HepG2 (cell line): ENCODE data around the gene ALPK3. TPM values are rescaled to one million over a fixed set of nuclear protein-coding genes. Genes with fewer than 3 reads are reported as not detected.

ENCODE experiments used
- ATAC-seq: fragments of 200-7000 bp; cut with Tn5 transposase; 3 replicates; pipeline ENCODE4 v1.9.1; 2020; ENCODE audit warnings: mild to moderate bottlenecking, moderate library complexity
- BruUV-seq: library from RNA; stranded (reverse); fragments of 400-500 nt; replicated peaks from 2 replicates; lab custom pipeline; 2021; lab: Mats Ljungman, UMichigan
- CTCF ChIA-PET: fragments of 300-600 bp; formaldehyde crosslinking; extraction: SDS; loops from one replicate; lab custom pipeline; 2021; ENCODE audit warnings: low total read pairs, inconsistent platforms, low intra/inter-chr PET ratio; lab: Yijun Ruan, JAX
- POLR2A ChIA-PET: fragments of 350-600 bp; sonication (Branson Sonifier 250); formaldehyde crosslinking; loops from one replicate; lab custom pipeline; 2020; ENCODE audit warnings: antibody characterized with exemption, inconsistent platforms; lab: Yijun Ruan, JAX
- DNase-seq: peaks from one replicate; pipeline ENCODE4 v3.0.0-alpha.2; 2015; ENCODE audit warnings: low spot score
- FAIRE-seq: peaks from 3 replicates; lab custom pipeline; 2011; peaks lifted over from hg19 to GRCh38; lab: Jason Lieb, UNC
- H2AFZ ChIP-seq: one replicate; pipeline ENCODE4 v1.6.1; 2011; ENCODE audit warnings: low read length, inconsistent platforms
- H3K27ac ChIP-seq: fragments of 300-600 bp; 3 replicates; pipeline ENCODE4 v1.8.0; 2011; ENCODE audit warnings: mixed run types, mild to moderate bottlenecking, mixed read lengths, low read length, inconsistent platforms; ENCODE audit not compliant: insufficient read depth; ENCODE audit errors: extremely low read length
- H3K27me3 ChIP-seq, 2 experiments: fragments of 200-600 bp in 1 of 2; 2 replicates in 1 of 2; 3 replicates in 1 of 2; pipeline versions ENCODE4 v1.6.0 to v1.8.0; 2011; ENCODE audit warnings: low read length in 2 of 2, mild to moderate bottlenecking in 2 of 2, moderate library complexity in 2 of 2, inconsistent platforms in 1 of 2; ENCODE audit not compliant: insufficient read depth in 2 of 2, control insufficient read depth in 1 of 2
- H3K36me3 ChIP-seq, 2 experiments: fragments of 200-600 bp in 1 of 2; replicated peaks in 1 of 2; 2 replicates in 1 of 2; 3 replicates in 1 of 2; pipeline versions ENCODE4 v1.5.1 to v1.8.0; 2011; ENCODE audit warnings: low read length in 2 of 2, inconsistent platforms in 1 of 2; ENCODE audit not compliant: insufficient read depth in 2 of 2, control insufficient read depth in 1 of 2
- H3K4me1 ChIP-seq: 2 replicates; pipeline ENCODE4 v1.5.1; 2012; ENCODE audit warnings: low read length, inconsistent platforms; ENCODE audit not compliant: insufficient read depth
- H3K4me2 ChIP-seq: 2 replicates; pipeline ENCODE4 v1.6.0; 2011; ENCODE audit warnings: low read depth, low read length, inconsistent platforms
- H3K4me3 ChIP-seq, 3 experiments: fragments of 200-600 bp in 1 of 3; sonication (generic), shearing (Covaris generic) in 1 of 3; replicated peaks in 1 of 3; 2 replicates each; pipeline ENCODE4 v1.5.1; 2011 to 2016; ENCODE audit warnings: low read length in 3 of 3, inconsistent platforms in 2 of 3, low read depth in 2 of 3, mild to moderate bottlenecking in 2 of 3, control low read depth in 1 of 3, mixed read lengths in 1 of 3; ENCODE audit not compliant: insufficient read depth in 1 of 3
- H3K79me2 ChIP-seq: one replicate; pipeline ENCODE4 v1.6.1; 2011; ENCODE audit warnings: low read length, inconsistent platforms; ENCODE audit not compliant: insufficient read depth
- H3K9ac ChIP-seq: 2 replicates; pipeline ENCODE4 v1.6.0; 2011; ENCODE audit warnings: mild to moderate bottlenecking, low read depth, low read length, inconsistent platforms; ENCODE audit not compliant: insufficient read depth
- H3K9me3 ChIP-seq: 2 replicates; pipeline ENCODE4 v1.5.1; 2012; ENCODE audit warnings: mild to moderate bottlenecking, low read length
- H4K20me1 ChIP-seq: 2 replicates; pipeline ENCODE4 v1.6.0; 2011; ENCODE audit warnings: inconsistent platforms, mild to moderate bottlenecking, low read length, moderate library complexity; ENCODE audit not compliant: insufficient read depth
- ARNTL ChIP-seq: sonication (generic); formaldehyde crosslinking; IDR thresholded peaks from 2 replicates; pipeline ENCODE4 v1.4.0; 2020; ENCODE audit warnings: mild to moderate bottlenecking, missing genetic modification reagents
- ELK4 ChIP-seq: sonication (generic); formaldehyde crosslinking; IDR thresholded peaks from 2 replicates; pipeline ENCODE4 v1.9.0; 2021; ENCODE audit warnings: missing genetic modification reagents, borderline replicate concordance
- JDP2 ChIP-seq: sonication (generic); formaldehyde crosslinking; IDR thresholded peaks from 2 replicates; pipeline ENCODE4 v1.8.1; 2022; ENCODE audit warnings: missing genetic modification reagents, borderline replicate concordance
- MAFK ChIP-seq, 2 experiments: IDR thresholded peaks in 1 of 2; conservative IDR thresholded peaks in 1 of 2; 2 replicates each; pipeline ENCODE4 v1.6.1; 2011; ENCODE audit warnings: improper control_type of control experiment in 2 of 2, low read length in 2 of 2
- NCOA1 ChIP-seq: sonication (generic); formaldehyde crosslinking; IDR thresholded peaks from 2 replicates; pipeline ENCODE4 v1.9.0; 2021; ENCODE audit warnings: missing genetic modification reagents
- NFKBIZ ChIP-seq: IDR thresholded peaks from 2 replicates; pipeline ENCODE4 v1.6.1; 2018; ENCODE audit warnings: missing genetic modification reagents, missing compliant biosample characterization
- POLR2AphosphoS2 ChIP-seq: IDR thresholded peaks from 2 replicates; pipeline ENCODE4 v1.6.1; 2011; ENCODE audit warnings: low read depth, low read length, improper control_type of control experiment
- SNRNP70 ChIP-seq: fragments of 200-400 bp; formaldehyde crosslinking; IDR thresholded peaks from 2 replicates; pipeline ENCODE4 v1.6.1; 2017; ENCODE audit warnings: mild to moderate bottlenecking, low read depth, low read length, moderate library complexity
- SRSF4 ChIP-seq: fragments of 200-400 bp; formaldehyde crosslinking; IDR thresholded peaks from one replicate; pipeline ENCODE4 v1.6.1; 2018; ENCODE audit warnings: mild to moderate bottlenecking, low read depth, low read length, moderate library complexity; ENCODE audit not compliant: poor library complexity, severe bottlenecking
- TEAD3 ChIP-seq: optimal IDR thresholded peaks from 2 replicates; pipeline ENCODE3; 2016; ENCODE audit warnings: borderline replicate concordance
- ZMYM2 ChIP-seq: sonication (generic); formaldehyde crosslinking; IDR thresholded peaks from 2 replicates; pipeline ENCODE4 v1.8.0; 2022; ENCODE audit warnings: mild to moderate bottlenecking, missing genetic modification reagents
- ZNF264 ChIP-seq: sonication (generic); formaldehyde crosslinking; IDR thresholded peaks from 2 replicates; pipeline ENCODE4 v1.4.0; 2020; ENCODE audit warnings: missing genetic modification reagents
- ZNF367 ChIP-seq: sonication (generic); formaldehyde crosslinking; IDR thresholded peaks from 2 replicates; pipeline ENCODE4 v1.4.0; 2020; ENCODE audit warnings: missing genetic modification reagents, borderline replicate concordance
- ZNF496 ChIP-seq: sonication (generic); formaldehyde crosslinking; IDR thresholded peaks from 2 replicates; pipeline ENCODE4 v1.8.1; 2023; ENCODE audit warnings: mild to moderate bottlenecking, moderate library complexity, missing genetic modification reagents; ENCODE audit not compliant: insufficient replicate concordance
- ZNF501 ChIP-seq: sonication (generic); formaldehyde crosslinking; IDR thresholded peaks from 2 replicates; pipeline ENCODE4 v1.5.1; 2020; ENCODE audit warnings: mild to moderate bottlenecking, moderate library complexity, missing genetic modification reagents
- ZNF75D ChIP-seq: sonication (generic); formaldehyde crosslinking; IDR thresholded peaks from 2 replicates; pipeline ENCODE4 v1.8.1; 2023; ENCODE audit warnings: missing genetic modification reagents, mild to moderate bottlenecking, borderline replicate concordance
- WGBS: methylation state at CpG from one replicate; pipeline ENCODE4 v1.1.6; 2017; ENCODE audit warnings: low lambda C conversion rate; 5-methylcytosine and 5-hydroxymethylcytosine counted together
- in situ Hi-C: cut with HindIII; loops from 2 replicates; pipeline ENCODE4 v1.10.0; 2017; ENCODE audit warnings: low pct_unique_long_range_greater_than_20kb; ENCODE audit not compliant: extremely low pct_ligation_motif_present
- intact Hi-C: fragments of 100-400 bp; cut with micrococcal nuclease; formaldehyde crosslinking; loops from one replicate; pipeline ENCODE4 v1.10.0; 2022; ENCODE audit not compliant: unreplicated experiment
- polyA plus RNA-seq, 8 experiments: library from polyadenylated mRNA; depleted of rRNA in 3 of 8; stranded (reverse) in 7 of 8; unstranded in 1 of 8; fragments of >200 nt; fragmentation: Illumina TruSeq in 4 of 8; extraction: Trizol in 4 of 8; gene quantifications; 2 replicates each; pipeline versions ENCODE4 v1.2.1 to v1.2.3, GENCODE V29; 2011 to 2016; ENCODE audit warnings: low read depth in 4 of 8, missing spikeins in 1 of 8, mixed read lengths in 1 of 8; ENCODE audit not compliant: insufficient read depth in 1 of 8
- total RNA-seq, 5 experiments: library from RNA; depleted of rRNA; stranded (reverse); fragments of >200 nt; fragmentation: Illumina TruSeq; extraction: Trizol; gene quantifications; 2 replicates each; pipeline ENCODE4 v1.2.3, GENCODE V29; 2016; ENCODE audit warnings: low read depth in 1 of 5
- TF ChIP-seq, protein P1 (sequence below): sonication (generic); formaldehyde crosslinking; IDR thresholded peaks from 2 replicates; pipeline ENCODE4 v1.4.0; 2020; ENCODE audit warnings: missing genetic modification reagents

The ALPK3 gene
- total and polyA plus RNA-seq, 2 of the 13 experiments (the other 11 are each of a cell fraction or from before 2014, with no cell fraction given), result 0.04 to 0.42 TPM

DNA sequence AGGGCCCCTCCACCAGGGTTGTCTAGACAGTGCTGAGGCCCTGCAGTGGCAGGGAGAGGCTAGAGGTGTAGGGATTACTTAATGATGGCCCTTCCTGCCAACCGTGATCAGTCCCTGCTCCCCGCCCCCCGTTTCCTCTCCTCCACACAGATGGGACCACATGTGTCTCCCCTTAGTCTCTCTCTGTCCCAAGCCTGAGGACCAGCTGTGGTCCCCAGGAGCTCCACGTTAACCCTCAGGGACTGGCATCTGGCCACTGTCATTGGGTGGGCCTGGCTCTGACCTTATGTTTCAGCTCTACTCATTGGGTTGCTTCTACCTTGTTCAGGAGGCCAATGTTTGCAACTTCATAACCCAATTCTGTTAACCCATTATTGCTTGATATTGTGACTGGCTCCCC is 6.0 kb upstream of the ALPK3 start:
- Histone ChIP-seq H3K27ac (no peak overlapping the region), H3K79me2 (no peaks in the 10 kb centered on the region), H3K36me3 (no peaks in the 10 kb centered on the region), H3K4me1 (peaks cover 25% of the 10 kb centered on the region), H4K20me1 (no peaks in the 10 kb centered on the region), H3K27me3 (no peaks in the 10 kb centered on the region), H3K4me3 (no peak overlapping the region), H3K9me3 (no peaks in the 10 kb centered on the region), H2AFZ (no peak overlapping the region), H3K9ac (no peak overlapping the region), H3K4me2 (no peak overlapping the region)
- FAIRE-seq (no peak), ATAC-seq (peak; percentile 48), DNase-seq (no peak)
- 80% methylated on average over 4 of the region's 4 CpGs for WGBS
- in situ Hi-C loops (no loop called here), intact Hi-C loops (loop anchor here (10.0 kb wide), 2 partner anchors 56 to 156 kb away; partner anchors contain the start of genes NMB and WDR73)
- no TSS peak for BruUV-seq
- CTCF ChIA-PET, result no interaction called here
- POLR2A ChIA-PET, result no interaction called here
- TF ChIP-seq SRSF4 (no peak), ELK4 (CRISPR knock-in tag) (no peak), JDP2 (CRISPR knock-in tag) (no peak), ZNF264 (CRISPR knock-in tag) (no peak), ZNF501 (CRISPR knock-in tag) (no peak), TEAD3 (no peak), SNRNP70 (no peak), POLR2AphosphoS2 (no peak), NFKBIZ (CRISPR knock-in tag) (no peak), ZNF496 (CRISPR knock-in tag) (no peak), NCOA1 (CRISPR knock-in tag) (no peak), ZNF367 (CRISPR knock-in tag) (no peak), ZMYM2 (no peak), ARNTL (CRISPR knock-in tag) (no peak), ZNF75D (CRISPR knock-in tag) (no peak), MAFK (conservative IDR thresholded peaks at IDR 0.05 in 1 of 2, IDR thresholded peaks at IDR 0.05 in 1 of 2; ENCODE audit: low read length in 2 of 2) (no peak)
- TF ChIP-seq, protein P1, sequence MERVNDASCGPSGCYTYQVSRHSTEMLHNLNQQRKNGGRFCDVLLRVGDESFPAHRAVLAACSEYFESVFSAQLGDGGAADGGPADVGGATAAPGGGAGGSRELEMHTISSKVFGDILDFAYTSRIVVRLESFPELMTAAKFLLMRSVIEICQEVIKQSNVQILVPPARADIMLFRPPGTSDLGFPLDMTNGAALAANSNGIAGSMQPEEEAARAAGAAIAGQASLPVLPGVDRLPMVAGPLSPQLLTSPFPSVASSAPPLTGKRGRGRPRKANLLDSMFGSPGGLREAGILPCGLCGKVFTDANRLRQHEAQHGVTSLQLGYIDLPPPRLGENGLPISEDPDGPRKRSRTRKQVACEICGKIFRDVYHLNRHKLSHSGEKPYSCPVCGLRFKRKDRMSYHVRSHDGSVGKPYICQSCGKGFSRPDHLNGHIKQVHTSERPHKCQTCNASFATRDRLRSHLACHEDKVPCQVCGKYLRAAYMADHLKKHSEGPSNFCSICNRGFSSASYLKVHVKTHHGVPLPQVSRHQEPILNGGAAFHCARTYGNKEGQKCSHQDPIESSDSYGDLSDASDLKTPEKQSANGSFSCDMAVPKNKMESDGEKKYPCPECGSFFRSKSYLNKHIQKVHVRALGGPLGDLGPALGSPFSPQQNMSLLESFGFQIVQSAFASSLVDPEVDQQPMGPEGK, result no peak
